ENCODE measurements around the gene FARS2.

Gene FARS2

GRCh38 chr6:5566718-5567117 lies 305.4 kb downstream of the FARS2 start:
- no peak for TF ChIP-seq CTCF (IDR thresholded peaks at IDR 0.05; ENCODE audit: low read depth, low read length)
- no peak overlapping the region for H3K4me3 ChIP-seq (ENCODE audit: low read depth, low read length)

- H3K4me3 ChIP-seq (ENCODE audit: low read depth, low read length): no peak overlapping the region
- TF ChIP-seq CTCF (IDR thresholded peaks at IDR 0.05; ENCODE audit: low read depth, low read length): no peak
Observed at GRCh38 chr6:5567352-5567751, 306.0 kb downstream of the FARS2 start.

- TF ChIP-seq CTCF (IDR thresholded peaks at IDR 0.05; ENCODE audit: low read depth, low read length): no peak
- no peak overlapping the region for H3K4me3 ChIP-seq (ENCODE audit: low read depth, low read length)
Observed at GRCh38 chr6:5567890-5568289, 306.6 kb downstream of the FARS2 start.

GRCh38 chr6:5569491-5569890 lies 308.2 kb downstream of the FARS2 start:
- TF ChIP-seq CTCF (IDR thresholded peaks at IDR 0.05; ENCODE audit: low read depth, low read length): no peak
- no peak overlapping the region for H3K4me3 ChIP-seq (ENCODE audit: low read depth, low read length)

- no peak overlapping the region for H3K4me3 ChIP-seq (ENCODE audit: low read depth, low read length)
- TF ChIP-seq CTCF (IDR thresholded peaks at IDR 0.05; ENCODE audit: low read depth, low read length): no peak
Observed at GRCh38 chr6:5570641-5571040, 309.3 kb downstream of the FARS2 start.

GRCh38 chr6:5580736-5581581 lies 319.6 kb downstream of the FARS2 start:
- no peak for TF ChIP-seq CTCF (IDR thresholded peaks at IDR 0.05; ENCODE audit: low read depth, low read length)
- no peak overlapping the region for H3K4me3 ChIP-seq (ENCODE audit: low read depth, low read length)

- no peak overlapping the region for H3K4me3 ChIP-seq (ENCODE audit: low read depth, low read length)
- no peak for TF ChIP-seq CTCF (IDR thresholded peaks at IDR 0.05; ENCODE audit: low read depth, low read length)
Observed at GRCh38 chr6:5582762-5583161, 321.4 kb downstream of the FARS2 start.

All from WI38 (cell line).